SJCRH30 (cell line): ENCODE results near the gene LIME1. TPM values are rescaled to one million over a fixed set of nuclear protein-coding genes. Genes with fewer than 3 reads are reported as not detected.
"Not testable (repeated sequence)": the region's sequence is repeated elsewhere in the genome, so short reads cannot be mapped to it uniquely, and the experiment has no call there.

ENCODE experiments used
- DNase-seq, 2 experiments: peaks; one replicate each; pipeline ENCODE4 v3.0.0-alpha.2; 2015 to 2020
- H3K27ac ChIP-seq: fragments of 250-450 bp; sonication (Bioruptor Pico); 2 replicates; pipeline ENCODE4 v1.5.1; 2020; ENCODE audit warnings: mild to moderate bottlenecking, moderate library complexity
- H3K27me3 ChIP-seq: fragments of 250-450 bp; sonication (Bioruptor Pico); 2 replicates; pipeline ENCODE4 v1.5.1; 2020; ENCODE audit warnings: mild to moderate bottlenecking, moderate library complexity
- H3K36me3 ChIP-seq: fragments of 250-450 bp; sonication (Bioruptor Pico); 2 replicates; pipeline ENCODE4 v1.5.1; 2020; ENCODE audit warnings: mild to moderate bottlenecking, moderate library complexity
- H3K4me1 ChIP-seq: fragments of 250-450 bp; sonication (Bioruptor Pico); 2 replicates; pipeline ENCODE4 v1.5.1; 2020; ENCODE audit warnings: mild to moderate bottlenecking, moderate library complexity
- H3K4me3 ChIP-seq: fragments of 250-450 bp; sonication (Bioruptor Pico); 2 replicates; pipeline ENCODE4 v1.5.1; 2020; ENCODE audit warnings: mild to moderate bottlenecking, moderate library complexity
- H3K9me3 ChIP-seq: fragments of 250-450 bp; sonication (Bioruptor Pico); replicated peaks from 2 replicates; pipeline ENCODE4 v1.5.1; 2020; ENCODE audit warnings: mild to moderate bottlenecking, moderate library complexity
- total RNA-seq: library from RNA; depleted of rRNA; stranded (reverse); fragments of >200 nt; shearing (Covaris generic); gene quantifications from 2 replicates; pipeline ENCODE4 v1.2.3, GENCODE V29; 2014

The LIME1 gene
- total RNA-seq, 1 experiment from 2014 or later = 10.0 TPM

GRCh38 chr20:63711085-63711645 lies 25.3 kb upstream of the LIME1 start:
- DNase-seq = no peak
- peaks cover 57% of the 10 kb centered on the region for H3K36me3 ChIP-seq
- no peaks in the 10 kb centered on the region for H3K27me3 ChIP-seq
- no peaks in the 10 kb centered on the region; the same call in 1 of the 2 replicates for H3K4me1 ChIP-seq
- H3K4me3 ChIP-seq = no peak overlapping the region
- peaks cover 13% of the 10 kb centered on the region for H3K9me3 ChIP-seq
- no peak overlapping the region for H3K27ac ChIP-seq

GRCh38 chr20:63712191-63712590 lies 24.3 kb upstream of the LIME1 start:
- Histone ChIP-seq H3K4me3 (no peak overlapping the region), H3K4me1 (no peaks in the 10 kb centered on the region; the same call in 1 of the 2 replicates), H3K27ac (no peak overlapping the region), H3K9me3 (peaks cover 13% of the 10 kb centered on the region), H3K36me3 (peaks cover 64% of the 10 kb centered on the region), H3K27me3 (no peaks in the 10 kb centered on the region)
- no peak for DNase-seq

GRCh38 chr20:63714858-63715257 lies 21.6 kb upstream of the LIME1 start:
- H3K9me3 ChIP-seq = peaks cover 25% of the 10 kb centered on the region
- no peak overlapping the region for H3K4me3 ChIP-seq
- no peaks in the 10 kb centered on the region for H3K27me3 ChIP-seq
- H3K4me1 ChIP-seq = no peaks in the 10 kb centered on the region
- no peak overlapping the region for H3K27ac ChIP-seq
- no peak for DNase-seq
- H3K36me3 ChIP-seq = peaks cover 85% of the 10 kb centered on the region

- Histone ChIP-seq H3K27ac (no peak overlapping the region), H3K36me3 (peaks cover 76% of the 10 kb centered on the region), H3K9me3 (peaks cover 22% of the 10 kb centered on the region), H3K4me1 (no peaks in the 10 kb centered on the region), H3K27me3 (no peaks in the 10 kb centered on the region), H3K4me3 (no peak overlapping the region)
- no peak for DNase-seq
These were observed 17.5 kb upstream of the LIME1 start for GRCh38 chr20:63718996-63719395.

GRCh38 chr20:63722967-63723622 lies 13.4 kb upstream of the LIME1 start:
- peaks cover 17% of the 10 kb centered on the region for H3K9me3 ChIP-seq
- not testable (repeated sequence) for H3K27me3 ChIP-seq, H3K4me1 ChIP-seq, H3K27ac ChIP-seq, H3K4me3 ChIP-seq, DNase-seq
- peaks cover 68% of the 10 kb centered on the region for H3K36me3 ChIP-seq

- DNase-seq, H3K4me3 ChIP-seq, H3K4me1 ChIP-seq, H3K27me3 ChIP-seq, H3K27ac ChIP-seq, H3K9me3 ChIP-seq: not testable (repeated sequence)
- peaks cover 42% of the 10 kb centered on the region for H3K36me3 ChIP-seq
These were observed 6.2 kb upstream of the LIME1 start for GRCh38 chr20:63730189-63730733.

- no peak overlapping the region for H3K4me3 ChIP-seq
- H3K36me3 ChIP-seq = peaks cover 32% of the 10 kb centered on the region
- H3K27me3 ChIP-seq = no peaks in the 10 kb centered on the region
- H3K9me3 ChIP-seq = no peaks in the 10 kb centered on the region; the same call in 1 of the 2 replicates
- no peak overlapping the region for H3K27ac ChIP-seq
- no peaks in the 10 kb centered on the region for H3K4me1 ChIP-seq
- no peak for DNase-seq
These were observed 5.1 kb upstream of the LIME1 start for GRCh38 chr20:63731410-63731809.

- peaks cover 26% of the 10 kb centered on the region for H3K36me3 ChIP-seq
- no peak overlapping the region for H3K27ac ChIP-seq
- DNase-seq = no peak
- H3K4me1 ChIP-seq = no peaks in the 10 kb centered on the region
- no peaks in the 10 kb centered on the region for H3K27me3 ChIP-seq
- no peaks in the 10 kb centered on the region; the same call in 1 of the 2 replicates for H3K9me3 ChIP-seq
- H3K4me3 ChIP-seq = no peak overlapping the region
These were observed 4.1 kb upstream of the LIME1 start for GRCh38 chr20:63732118-63733095.

GRCh38 chr20:63733117-63733516 lies 3.3 kb upstream of the LIME1 start:
- Histone ChIP-seq H3K4me3 (no peak overlapping the region), H3K36me3 (peaks cover 26% of the 10 kb centered on the region), H3K9me3 (no peaks in the 10 kb centered on the region; the same call in 1 of the 2 replicates), H3K4me1 (no peaks in the 10 kb centered on the region), H3K27ac (no peak overlapping the region), H3K27me3 (no peaks in the 10 kb centered on the region)
- DNase-seq = no peak

- Histone ChIP-seq H3K27me3 (no peaks in the 10 kb centered on the region), H3K9me3 (no peaks in the 10 kb centered on the region; the same call in 1 of the 2 replicates), H3K4me3 (no peak overlapping the region), H3K4me1 (no peaks in the 10 kb centered on the region), H3K27ac (no peak overlapping the region), H3K36me3 (peaks cover 26% of the 10 kb centered on the region)
- no peak for DNase-seq
These were observed 2.8 kb upstream of the LIME1 start for GRCh38 chr20:63733579-63734081.

GRCh38 chr20:63734111-63734945 lies 2.1 kb upstream of the LIME1 start:
- no peak overlapping the region for H3K4me3 ChIP-seq
- no peaks in the 10 kb centered on the region for H3K27me3 ChIP-seq
- no peak overlapping the region for H3K27ac ChIP-seq
- no peaks in the 10 kb centered on the region; the same call in 1 of the 2 replicates for H3K9me3 ChIP-seq
- no peaks in the 10 kb centered on the region for H3K4me1 ChIP-seq
- no peak for DNase-seq
- peaks cover 26% of the 10 kb centered on the region for H3K36me3 ChIP-seq

GRCh38 chr20:63734946-63735858 lies 1.3 kb upstream of the LIME1 start:
- Histone ChIP-seq H3K36me3 (peaks cover 17% of the 10 kb centered on the region), H3K9me3 (no peaks in the 10 kb centered on the region; the same call in 1 of the 2 replicates), H3K27ac (no peak overlapping the region), H3K27me3 (no peaks in the 10 kb centered on the region), H3K4me3 (no peak overlapping the region), H3K4me1 (no peaks in the 10 kb centered on the region)
- DNase-seq = no peak
